A549 (cell line): ENCODE measurements around the gene PLD6. TPM values are rescaled to one million over a fixed set of nuclear protein-coding genes. Genes with fewer than 3 reads are reported as not detected.
A peak's percentile ranks its signal among the peaks of the same experiment; 100 is the strongest.

ENCODE experiments used
- ATAC-seq, 2 experiments: fragments of 200-7000 bp in 1 of 2; fragments of >200 bp in 1 of 2; cut with Nextera tagmentation in 1 of 2; cut with Tn5 transposase in 1 of 2; 3 replicates each; pipeline versions ENCODE4 v1.8.0 to v1.9.1; 2018 to 2020; ENCODE audit warnings: mild to moderate bottlenecking in 1 of 2, moderate library complexity in 1 of 2
- CTCF ChIA-PET: fragments of 300-600 bp; sonication (Branson Sonifier 250); formaldehyde crosslinking; extraction: SDS; loops from one replicate; lab custom pipeline; 2021; ENCODE audit warnings: antibody characterized with exemption, inconsistent platforms; lab: Yijun Ruan, JAX
- POLR2A ChIA-PET: fragments of 350-600 bp; formaldehyde crosslinking; extraction: SDS; loops from one replicate; lab custom pipeline; 2021; ENCODE audit warnings: antibody characterized with exemption, inconsistent platforms; lab: Yijun Ruan, JAX
- DNase-seq, 2 experiments: peaks; one replicate each; pipeline versions ENCODE4 v3.0.0 to v3.0.0-alpha.2; 2011 to 2016; ENCODE audit warnings: low read depth in 1 of 2, low spot score in 1 of 2
- FAIRE-seq: peaks from 2 replicates; lab custom pipeline; 2011; peaks lifted over from hg19 to GRCh38; lab: Jason Lieb, UNC
- H3K27ac ChIP-seq, 2 experiments: fragments of >200 bp; sonication (Bioruptor Twin); formaldehyde crosslinking; 3 replicates each; pipeline ENCODE4 v1.5.1; 2016 to 2017
- H3K4me1 ChIP-seq: fragments of >200 bp; sonication (Bioruptor Twin); formaldehyde crosslinking; 3 replicates; pipeline ENCODE4 v1.6.1; 2016
- H3K4me2 ChIP-seq: fragments of >200 bp; sonication (Bioruptor Twin); formaldehyde crosslinking; 3 replicates; pipeline ENCODE4 v1.6.1; 2016
- H3K4me3 ChIP-seq: fragments of >200 bp; sonication (Bioruptor Twin); formaldehyde crosslinking; 3 replicates; pipeline ENCODE4 v1.5.1; 2016
- H3K9me3 ChIP-seq: fragments of >200 bp; sonication (Bioruptor Twin); formaldehyde crosslinking; 3 replicates; pipeline ENCODE4 v1.6.1; 2016
- BCL3 ChIP-seq: fragments of >200 bp; sonication (Bioruptor Twin); formaldehyde crosslinking; IDR thresholded peaks from 3 replicates; pipeline ENCODE4 v1.6.1; 2016
- CBX2 ChIP-seq: fragments of 200-600 bp; sonication (generic); IDR thresholded peaks from 2 replicates; pipeline ENCODE4 v1.6.1; 2016; ENCODE audit warnings: low read depth, mild to moderate bottlenecking, borderline replicate concordance
- CEBPB ChIP-seq, 2 experiments: fragments of >200 bp in 1 of 2; sonication (Bioruptor Twin) in 1 of 2; formaldehyde crosslinking in 1 of 2; IDR thresholded peaks; 2 replicates each; pipeline ENCODE4 v1.6.1; 2012 to 2016
- CHD2 ChIP-seq: fragments of 150-350 bp; IDR thresholded peaks from 2 replicates; pipeline ENCODE4 v1.6.1; 2014; ENCODE audit warnings: low read length; ENCODE audit not compliant: partially characterized antibody
- CHD4 ChIP-seq: fragments of 200-600 bp; sonication (generic); IDR thresholded peaks from 2 replicates; pipeline ENCODE4 v1.6.1; 2016; ENCODE audit warnings: antibody characterized with exemption, mild to moderate bottlenecking, borderline replicate concordance
- ESRRA ChIP-seq: fragments of 150-350 bp; IDR thresholded peaks from 2 replicates; pipeline ENCODE4 v1.6.1; 2014; ENCODE audit warnings: mild to moderate bottlenecking, low read length, borderline replicate concordance
- FOSL2 ChIP-seq, 2 experiments: fragments of 450-650 bp in 1 of 2; fragments of >200 bp in 1 of 2; sonication (Bioruptor Twin) in 1 of 2; formaldehyde crosslinking; IDR thresholded peaks; 2 replicates each; pipeline versions ENCODE4 v1.5.0 to v1.6.1; 2016 to 2020; ENCODE audit warnings: mild to moderate bottlenecking in 1 of 2, moderate library complexity in 1 of 2
- FOXS1 ChIP-seq: fragments of 250-450 bp; sonication (Bioruptor Pico); IDR thresholded peaks from 2 replicates; pipeline ENCODE4 v1.5.0; 2020; ENCODE audit warnings: mild to moderate bottlenecking, moderate library complexity
- HEYL ChIP-seq: fragments of 250-450 bp; sonication (Bioruptor Pico); IDR thresholded peaks from 2 replicates; pipeline ENCODE4 v1.8.0; 2021; ENCODE audit warnings: mild to moderate bottlenecking, moderate library complexity
- HOXB5 ChIP-seq: fragments of 250-450 bp; sonication (Bioruptor Pico); IDR thresholded peaks from 2 replicates; pipeline ENCODE4 v1.5.0; 2020; ENCODE audit warnings: mild to moderate bottlenecking, moderate library complexity
- JUN ChIP-seq, 2 experiments: fragments of >200 bp; sonication (Bioruptor Twin); formaldehyde crosslinking; IDR thresholded peaks; 2 replicates in 1 of 2; 3 replicates in 1 of 2; pipeline ENCODE4 v1.6.1; 2016 to 2017
- JUNB ChIP-seq: fragments of >200 bp; sonication (Bioruptor Twin); formaldehyde crosslinking; IDR thresholded peaks from 2 replicates; pipeline ENCODE4 v1.6.1; 2016
- KDM1A ChIP-seq: fragments of 200-600 bp; sonication (generic); IDR thresholded peaks from 2 replicates; pipeline ENCODE4 v1.6.1; 2016; ENCODE audit warnings: low read depth, mild to moderate bottlenecking
- MAFK ChIP-seq: fragments of 450-650 bp; IDR thresholded peaks from 2 replicates; pipeline ENCODE4 v1.6.1; 2014; ENCODE audit not compliant: partially characterized antibody
- MAX ChIP-seq: IDR thresholded peaks from 2 replicates; pipeline ENCODE4 v1.6.1; 2012
- MAZ ChIP-seq: fragments of 150-350 bp; IDR thresholded peaks from 2 replicates; pipeline ENCODE4 v1.6.1; 2014; ENCODE audit warnings: antibody characterized with exemption, low read depth, low read length, borderline replicate concordance
- MYC ChIP-seq: IDR thresholded peaks from 2 replicates; pipeline ENCODE4 v1.6.1; 2012; ENCODE audit warnings: mild to moderate bottlenecking, inconsistent platforms, low read length, improper control_type of control experiment, borderline replicate concordance
- PHF8 ChIP-seq: fragments of 200-600 bp; sonication (generic); IDR thresholded peaks from 2 replicates; pipeline ENCODE4 v1.6.1; 2016; ENCODE audit warnings: low read depth, mild to moderate bottlenecking, antibody characterized with exemption, moderate library complexity, borderline replicate concordance
- POLR2AphosphoS2 ChIP-seq: conservative IDR thresholded peaks from 2 replicates; pipeline ENCODE4 v1.6.1; 2012; ENCODE audit warnings: low read length, improper control_type of control experiment, inconsistent platforms
- RARB ChIP-seq: fragments of 250-450 bp; sonication (Bioruptor Pico); IDR thresholded peaks from 2 replicates; pipeline ENCODE4 v1.8.0; 2021; ENCODE audit warnings: mild to moderate bottlenecking, moderate library complexity
- RNF2 ChIP-seq: fragments of 200-600 bp; sonication (generic); IDR thresholded peaks from 2 replicates; pipeline ENCODE4 v1.6.1; 2016; ENCODE audit warnings: low read depth, mild to moderate bottlenecking, antibody characterized with exemption, moderate library complexity, borderline replicate concordance
- ZFP36 ChIP-seq: fragments of 450-650 bp; IDR thresholded peaks from 2 replicates; pipeline ENCODE4 v1.6.1; 2014; ENCODE audit warnings: borderline replicate concordance; ENCODE audit not compliant: partially characterized antibody
- ZSCAN20 ChIP-seq: fragments of 250-450 bp; sonication (Bioruptor Pico); IDR thresholded peaks from 2 replicates; pipeline ENCODE4 v1.8.0; 2022; ENCODE audit warnings: mild to moderate bottlenecking, moderate library complexity
- WGBS: methylation state at CpG from one replicate; pipeline ENCODE4 v1.1.6; 2017; ENCODE audit errors: missing lambda C conversion rate; 5-methylcytosine and 5-hydroxymethylcytosine counted together
- polyA plus RNA-seq, 4 experiments: library from polyadenylated mRNA; depleted of rRNA in 3 of 4; stranded (reverse); fragments of >200 nt; fragmentation: RNase III in 1 of 4; extraction: RNeasy Plus Mini Kit Qiagen cat#74134 plus additional on column Dnase treatment in 1 of 4; gene quantifications; 2 replicates in 3 of 4; 3 replicates in 1 of 4; pipeline ENCODE4 v1.2.3, GENCODE V29; 2011 to 2017
- TF ChIP-seq, protein P1 (sequence below): fragments of 450-650 bp; IDR thresholded peaks from 2 replicates; pipeline ENCODE4 v1.6.1; 2014; ENCODE audit warnings: antibody characterized with exemption

The PLD6 gene
- polyA plus RNA-seq, 2 of the 4 experiments (the other 2 are of a cell fraction): 5.6 to 5.7 TPM

DNA sequence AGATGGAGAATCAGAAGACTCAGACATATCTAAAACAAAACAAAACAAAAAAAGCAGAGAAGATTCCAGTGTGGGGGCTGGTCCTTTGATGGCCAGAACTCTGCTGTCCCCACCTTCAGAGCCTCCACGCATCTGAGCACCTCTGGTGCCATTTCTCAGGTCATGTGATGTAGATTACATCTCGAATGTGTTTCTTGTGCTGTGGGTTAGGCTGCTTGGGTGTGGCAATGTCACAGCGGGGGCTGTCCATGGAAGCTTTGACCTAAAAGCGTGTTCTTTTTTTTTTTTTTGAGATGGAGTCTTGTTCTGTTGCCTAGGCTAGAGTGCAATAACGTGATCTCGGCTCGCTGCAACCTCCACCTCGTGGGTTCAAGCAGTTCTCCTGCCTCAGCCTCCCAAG lies 51.2 kb downstream of the PLD6 start:
- no peaks in the 10 kb centered on the region for H3K9me3 ChIP-seq
- DNase-seq (no peak), ATAC-seq (no peak), FAIRE-seq (no peak)
- CTCF ChIA-PET: interaction anchor here (0.6 to 10.9 kb wide), 2 partner anchors 11 to 486 kb away, joined by 3 to 112 read pairs; no protein-coding TSS in a partner anchor
- 92% methylated on average over 8 of the region's 8 CpGs for WGBS
- H3K4me1 ChIP-seq: peaks cover 64% of the 10 kb centered on the region
- H3K27ac ChIP-seq: peak overlapping the region in 1 of 2 experiments; percentile 88; a peak in 2 of 6 replicates
- H3K4me2 ChIP-seq: no peak overlapping the region
- POLR2A ChIA-PET: no interaction called here
- no peak overlapping the region for H3K4me3 ChIP-seq
- no peak for TF ChIP-seq MYC
- no peak for TF ChIP-seq PHF8
- TF ChIP-seq ZFP36: no peak
- no peak for TF ChIP-seq MAZ
- no peak for TF ChIP-seq JUN (IDR thresholded peaks at IDR 0.05)
- no peak for TF ChIP-seq CEBPB (IDR thresholded peaks at IDR 0.05)
- TF ChIP-seq, protein P1, sequence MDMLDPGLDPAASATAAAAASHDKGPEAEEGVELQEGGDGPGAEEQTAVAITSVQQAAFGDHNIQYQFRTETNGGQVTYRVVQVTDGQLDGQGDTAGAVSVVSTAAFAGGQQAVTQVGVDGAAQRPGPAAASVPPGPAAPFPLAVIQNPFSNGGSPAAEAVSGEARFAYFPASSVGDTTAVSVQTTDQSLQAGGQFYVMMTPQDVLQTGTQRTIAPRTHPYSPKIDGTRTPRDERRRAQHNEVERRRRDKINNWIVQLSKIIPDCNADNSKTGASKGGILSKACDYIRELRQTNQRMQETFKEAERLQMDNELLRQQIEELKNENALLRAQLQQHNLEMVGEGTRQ: no peak
- no peak for TF ChIP-seq HEYL (CRISPR knock-in tag)
- TF ChIP-seq ESRRA: no peak

DNA sequence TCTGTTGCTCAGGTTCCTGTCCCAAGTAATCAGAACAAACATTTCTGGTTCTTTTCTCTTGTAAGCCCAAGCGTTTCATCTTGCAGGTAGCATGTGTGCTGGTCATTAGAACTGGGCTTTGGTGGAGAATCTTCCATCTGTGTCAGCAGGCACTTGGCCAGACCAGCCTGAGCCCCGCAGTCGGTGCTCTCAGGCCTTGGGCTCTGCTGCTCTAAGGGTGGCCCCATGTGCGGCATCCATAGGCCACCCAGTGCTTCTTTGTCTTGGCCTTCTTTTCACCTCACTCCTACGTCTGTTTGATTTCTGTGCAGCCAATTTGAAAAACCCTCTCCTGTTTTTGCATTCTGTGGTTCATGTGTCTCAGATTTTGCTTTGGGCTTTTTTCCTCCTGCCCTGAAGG lies 51.6 kb downstream of the PLD6 start:
- no peak for ATAC-seq
- TF ChIP-seq CHD4 (no peak), RARB (CRISPR knock-in tag) (no peak), BCL3 (no peak), HOXB5 (CRISPR knock-in tag) (no peak), CHD2 (no peak), POLR2AphosphoS2 (no peak), CBX2 (no peak), RNF2 (no peak), FOSL2 (IDR thresholded peaks at IDR 0.05) (no peak), FOSL2 (CRISPR knock-in tag; IDR thresholded peaks at IDR 0.05) (no peak), MYC (no peak), ZSCAN20 (CRISPR knock-in tag) (no peak), JUNB (no peak), KDM1A (no peak), FOXS1 (CRISPR knock-in tag) (no peak), MAFK (no peak), MAX (no peak)
- DNase-seq: no peak
- POLR2A ChIA-PET: no interaction called here
- Histone ChIP-seq H3K9me3 (no peaks in the 10 kb centered on the region), H3K27ac (peak overlapping the region in 1 of 2 experiments; percentile 88; a peak in 3 of 6 replicates), H3K4me3 (no peak overlapping the region), H3K4me1 (peaks cover 68% of the 10 kb centered on the region), H3K4me2 (no peak overlapping the region)
- no peak for FAIRE-seq
- CTCF ChIA-PET: interaction anchor here (0.6 to 10.9 kb wide), 3 partner anchors 11 to 486 kb away, joined by 3 to 112 read pairs (median 6); no protein-coding TSS in a partner anchor
- WGBS: 94% methylated on average over 5 of the region's 5 CpGs
